Right atrium auricular region (tissue), 2 donors: ENCODE measurements around the gene UNC5B. TPM values are rescaled to one million over a fixed set of nuclear protein-coding genes. Genes with fewer than 3 reads are reported as not detected.

Experiments used
- DNase-seq: peaks from one replicate; pipeline ENCODE4 v3.0.0-alpha.2; 2019; ENCODE audit warnings: low spot score
- H3K27ac ChIP-seq, 2 donors: fragments of 200-600 bp; sonication (generic); 1 replicate in 1 of 2; 2 replicates in 1 of 2; pipeline ENCODE4 v1.5.1; 2016 to 2019
- H3K27me3 ChIP-seq, 2 donors: fragments of 200-600 bp; sonication (generic); one replicate each; pipeline versions ENCODE4 v1.5.1 to v1.6.0; 2017 to 2019
- H3K36me3 ChIP-seq: fragments of 200-600 bp; sonication (generic); one replicate; pipeline ENCODE4 v1.5.1; 2016
- H3K4me1 ChIP-seq, 2 donors: fragments of 200-600 bp; sonication (generic); one replicate each; pipeline versions ENCODE4 v1.5.1 to v1.6.0; 2017 to 2019
- H3K4me3 ChIP-seq, 2 donors: fragments of 200-600 bp; sonication (generic); 1 replicate in 1 of 2; 2 replicates in 1 of 2; pipeline ENCODE4 v1.5.1; 2017 to 2019; ENCODE audit warnings: mild to moderate bottlenecking in 1 of 2, moderate library complexity in 1 of 2
- H3K9me3 ChIP-seq, 2 donors: fragments of 200-600 bp; sonication (generic); one replicate each; pipeline ENCODE4 v1.5.1; 2019
- CTCF ChIP-seq, 2 donors: fragments of 200-600 bp; sonication (generic); IDR thresholded peaks; one replicate each; pipeline ENCODE4 v1.5.1; 2019; ENCODE audit warnings: antibody characterized with exemption in 2 of 2
- total RNA-seq, 2 donors: library from RNA; depleted of rRNA; stranded (reverse); fragments of >200 nt; gene quantifications; one replicate each; pipeline ENCODE4 v1.1.0, GENCODE V29; 2016

UNC5B gene
- total RNA-seq, 2 donors from 2014 or later = 10.9 to 29.2 TPM

- no peak overlapping the region for H3K27ac ChIP-seq
- H3K4me1 ChIP-seq = no peaks in the 10 kb centered on the region
- TF ChIP-seq CTCF (IDR thresholded peaks at IDR 0.05) = no peak
- no peaks in the 10 kb centered on the region for H3K36me3 ChIP-seq
- H3K4me3 ChIP-seq = no peak overlapping the region
- DNase-seq = no peak
- H3K27me3 ChIP-seq = no peaks in the 10 kb centered on the region
- peaks cover 6 to 14% of the 10 kb centered on the region in 2 donors for H3K9me3 ChIP-seq
Measured at GRCh38 chr10:71203124-71203523, 9.2 kb upstream of the UNC5B start.

GRCh38 chr10:71203716-71204115 lies 8.7 kb upstream of the UNC5B start:
- no peak for TF ChIP-seq CTCF (IDR thresholded peaks at IDR 0.05)
- H3K9me3 ChIP-seq = peaks cover 3 to 8% of the 10 kb centered on the region in 2 donors
- H3K27ac ChIP-seq = no peak overlapping the region
- H3K4me3 ChIP-seq = no peak overlapping the region
- peaks cover 0 to under 1% of the 10 kb centered on the region in 2 donors for H3K4me1 ChIP-seq
- DNase-seq = no peak
- H3K36me3 ChIP-seq = no peaks in the 10 kb centered on the region
- H3K27me3 ChIP-seq = no peaks in the 10 kb centered on the region

- no peak for TF ChIP-seq CTCF (IDR thresholded peaks at IDR 0.05)
- H3K27me3 ChIP-seq = no peaks in the 10 kb centered on the region
- H3K27ac ChIP-seq = no peak overlapping the region
- no peak overlapping the region for H3K4me3 ChIP-seq
- peaks cover 0 to 8% of the 10 kb centered on the region in 2 donors for H3K4me1 ChIP-seq
- no peaks in the 10 kb centered on the region for H3K36me3 ChIP-seq
- DNase-seq = no peak
- no peaks in the 10 kb centered on the region for H3K9me3 ChIP-seq
Measured at GRCh38 chr10:71204746-71205145, 7.6 kb upstream of the UNC5B start.

GRCh38 chr10:71205468-71205867 lies 6.9 kb upstream of the UNC5B start:
- no peak overlapping the region for H3K4me3 ChIP-seq
- no peak overlapping the region for H3K27ac ChIP-seq
- no peaks in the 10 kb centered on the region for H3K36me3 ChIP-seq
- H3K27me3 ChIP-seq = no peaks in the 10 kb centered on the region
- H3K9me3 ChIP-seq = no peaks in the 10 kb centered on the region
- TF ChIP-seq CTCF (IDR thresholded peaks at IDR 0.05) = no peak
- no peak for DNase-seq
- H3K4me1 ChIP-seq = peaks cover 0 to 8% of the 10 kb centered on the region in 2 donors

GRCh38 chr10:71206911-71207310 lies 5.5 kb upstream of the UNC5B start:
- no peak for TF ChIP-seq CTCF (IDR thresholded peaks at IDR 0.05)
- H3K36me3 ChIP-seq = no peaks in the 10 kb centered on the region
- peaks cover 0 to 11% of the 10 kb centered on the region in 2 donors for H3K4me1 ChIP-seq
- H3K4me3 ChIP-seq = no peak overlapping the region
- no peaks in the 10 kb centered on the region for H3K9me3 ChIP-seq
- DNase-seq = no peak
- H3K27ac ChIP-seq = no peak overlapping the region
- H3K27me3 ChIP-seq = no peaks in the 10 kb centered on the region

GRCh38 chr10:71207578-71207977 lies 4.8 kb upstream of the UNC5B start:
- no peak overlapping the region for H3K27ac ChIP-seq
- no peak for TF ChIP-seq CTCF (IDR thresholded peaks at IDR 0.05)
- peaks cover 0 to 14% of the 10 kb centered on the region in 2 donors for H3K4me1 ChIP-seq
- H3K4me3 ChIP-seq = no peak overlapping the region
- no peaks in the 10 kb centered on the region for H3K36me3 ChIP-seq
- no peaks in the 10 kb centered on the region for H3K27me3 ChIP-seq
- no peaks in the 10 kb centered on the region for H3K9me3 ChIP-seq
- no peak for DNase-seq
